ENCODE measurements around the gene MYH7B. TPM values are rescaled to one million over a fixed set of nuclear protein-coding genes. Genes with fewer than 3 reads are reported as not detected.
A peak's percentile ranks its signal among the peaks of the same experiment; 100 is the strongest.

The MYH7B gene
- total and polyA plus RNA-seq, 12 donors: 0.07 to 9.6 (median 0.45) TPM; not detected in 1

DNA sequence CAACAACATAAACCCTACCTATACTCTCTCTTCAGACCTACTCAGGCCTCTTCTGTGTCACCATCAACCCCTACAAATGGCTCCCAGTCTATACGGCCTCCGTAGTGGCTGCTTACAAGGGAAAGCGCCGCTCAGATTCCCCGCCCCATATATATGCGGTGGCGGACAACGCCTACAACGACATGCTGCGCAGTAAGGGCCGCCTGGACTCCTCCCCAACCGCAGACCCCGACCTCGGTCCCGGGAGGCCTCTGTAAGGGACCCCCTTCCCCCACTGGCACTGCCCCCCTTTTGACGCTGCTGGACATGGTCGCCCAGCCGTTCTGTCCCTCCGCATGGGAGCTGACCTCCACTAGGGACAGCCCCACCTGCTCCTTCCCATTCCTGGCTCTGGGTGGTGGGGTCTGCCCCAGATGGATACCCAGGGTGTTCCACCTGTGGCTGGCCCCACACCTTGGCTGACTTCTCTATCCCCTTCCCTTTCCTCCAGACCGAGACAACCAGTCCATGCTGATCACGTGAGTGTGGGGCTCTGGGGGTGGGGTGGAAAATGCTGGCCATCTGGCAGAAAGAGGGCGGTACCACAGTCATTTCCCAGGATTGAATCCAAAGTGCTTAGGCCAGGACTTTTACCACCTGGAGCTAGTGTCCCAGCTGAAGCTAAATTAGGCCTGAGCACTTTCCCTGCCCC, 25.0 kb downstream of the MYH7B start:
- 88 to 93% (median 92%) methylated on average over 20 to 22 of the region's 22 CpGs for WGBS, 4 donors
- Histone ChIP-seq H3K4me1 (replicated peaks in 1 of 2) (peaks cover 0 to 3% of the 10 kb centered on the region in 2 donors), H3K4me3 (no peak overlapping the region), H3K27ac (no peak overlapping the region), H3K9me3 (replicated peaks in 1 of 3) (no peaks in the 10 kb centered on the region), H3K27me3 (no peaks in the 10 kb centered on the region), H3K36me3 (replicated peaks in 1 of 2) (no peaks in the 10 kb centered on the region)
- no peak for TF ChIP-seq POLR2A (IDR thresholded peaks at IDR 0.05)
- TF ChIP-seq, protein P1, sequence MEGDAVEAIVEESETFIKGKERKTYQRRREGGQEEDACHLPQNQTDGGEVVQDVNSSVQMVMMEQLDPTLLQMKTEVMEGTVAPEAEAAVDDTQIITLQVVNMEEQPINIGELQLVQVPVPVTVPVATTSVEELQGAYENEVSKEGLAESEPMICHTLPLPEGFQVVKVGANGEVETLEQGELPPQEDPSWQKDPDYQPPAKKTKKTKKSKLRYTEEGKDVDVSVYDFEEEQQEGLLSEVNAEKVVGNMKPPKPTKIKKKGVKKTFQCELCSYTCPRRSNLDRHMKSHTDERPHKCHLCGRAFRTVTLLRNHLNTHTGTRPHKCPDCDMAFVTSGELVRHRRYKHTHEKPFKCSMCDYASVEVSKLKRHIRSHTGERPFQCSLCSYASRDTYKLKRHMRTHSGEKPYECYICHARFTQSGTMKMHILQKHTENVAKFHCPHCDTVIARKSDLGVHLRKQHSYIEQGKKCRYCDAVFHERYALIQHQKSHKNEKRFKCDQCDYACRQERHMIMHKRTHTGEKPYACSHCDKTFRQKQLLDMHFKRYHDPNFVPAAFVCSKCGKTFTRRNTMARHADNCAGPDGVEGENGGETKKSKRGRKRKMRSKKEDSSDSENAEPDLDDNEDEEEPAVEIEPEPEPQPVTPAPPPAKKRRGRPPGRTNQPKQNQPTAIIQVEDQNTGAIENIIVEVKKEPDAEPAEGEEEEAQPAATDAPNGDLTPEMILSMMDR (IDR thresholded peaks at IDR 0.05): no peak
- intact Hi-C loops (cut with DNase I): no loop called here
- DNase-seq: peak in 1 of 7 donors; percentile 7

DNA sequence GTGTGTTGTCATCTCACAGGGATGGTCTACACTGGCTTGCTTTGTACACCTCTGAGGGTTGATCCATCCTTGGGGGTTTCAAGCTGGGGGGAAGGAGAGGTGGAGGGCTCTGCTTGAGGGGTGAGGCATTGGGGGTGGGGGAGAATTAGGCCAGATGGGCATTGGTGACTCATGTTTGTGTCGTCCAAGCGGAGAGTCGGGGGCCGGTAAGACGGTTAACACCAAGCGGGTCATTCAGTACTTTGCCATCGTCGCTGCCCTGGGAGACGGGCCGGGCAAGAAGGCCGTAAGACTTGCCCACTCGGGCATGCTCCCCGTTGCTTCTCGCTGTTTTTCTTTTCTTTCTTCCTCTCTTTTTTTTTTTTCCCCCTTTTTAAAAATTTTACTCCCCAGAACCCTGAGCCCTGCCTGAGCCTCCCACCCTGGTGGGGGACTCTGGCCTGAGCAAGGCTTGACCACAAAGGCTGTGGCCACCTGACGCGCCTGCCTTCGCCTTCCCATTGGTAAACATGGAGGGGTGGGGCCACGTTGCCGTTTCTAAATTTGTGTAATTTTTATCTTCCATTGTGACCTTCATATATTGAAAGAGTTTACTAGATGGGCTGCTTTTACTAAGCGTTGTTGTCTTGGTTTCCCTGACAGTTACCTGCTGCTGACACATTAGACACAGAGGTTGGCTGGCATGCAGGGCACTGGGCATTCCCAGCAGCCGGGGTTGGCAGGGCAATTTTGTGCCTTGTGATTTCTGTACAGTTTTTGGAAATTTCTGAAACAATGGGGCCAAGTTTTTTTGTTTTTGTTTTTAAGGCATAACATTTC, 26.8 kb downstream of the MYH7B start:
- no peak for TF ChIP-seq POLR2A (IDR thresholded peaks at IDR 0.05)
- TF ChIP-seq, protein P1 (IDR thresholded peaks at IDR 0.05): no peak
- 80 to 87% (median 82%) methylated on average over 21 of the region's 21 CpGs for WGBS, 4 donors
- Histone ChIP-seq H3K9me3 (replicated peaks in 1 of 3) (no peaks in the 10 kb centered on the region), H3K4me3 (no peak overlapping the region), H3K36me3 (replicated peaks in 1 of 2) (no peaks in the 10 kb centered on the region), H3K27me3 (no peaks in the 10 kb centered on the region), H3K4me1 (replicated peaks in 1 of 2) (peaks cover 0 to 5% of the 10 kb centered on the region in 2 donors), H3K27ac (no peak overlapping the region)
- intact Hi-C loops (cut with DNase I): no loop called here
- DNase-seq: peak in 1 of 7 donors; percentile 14

DNA sequence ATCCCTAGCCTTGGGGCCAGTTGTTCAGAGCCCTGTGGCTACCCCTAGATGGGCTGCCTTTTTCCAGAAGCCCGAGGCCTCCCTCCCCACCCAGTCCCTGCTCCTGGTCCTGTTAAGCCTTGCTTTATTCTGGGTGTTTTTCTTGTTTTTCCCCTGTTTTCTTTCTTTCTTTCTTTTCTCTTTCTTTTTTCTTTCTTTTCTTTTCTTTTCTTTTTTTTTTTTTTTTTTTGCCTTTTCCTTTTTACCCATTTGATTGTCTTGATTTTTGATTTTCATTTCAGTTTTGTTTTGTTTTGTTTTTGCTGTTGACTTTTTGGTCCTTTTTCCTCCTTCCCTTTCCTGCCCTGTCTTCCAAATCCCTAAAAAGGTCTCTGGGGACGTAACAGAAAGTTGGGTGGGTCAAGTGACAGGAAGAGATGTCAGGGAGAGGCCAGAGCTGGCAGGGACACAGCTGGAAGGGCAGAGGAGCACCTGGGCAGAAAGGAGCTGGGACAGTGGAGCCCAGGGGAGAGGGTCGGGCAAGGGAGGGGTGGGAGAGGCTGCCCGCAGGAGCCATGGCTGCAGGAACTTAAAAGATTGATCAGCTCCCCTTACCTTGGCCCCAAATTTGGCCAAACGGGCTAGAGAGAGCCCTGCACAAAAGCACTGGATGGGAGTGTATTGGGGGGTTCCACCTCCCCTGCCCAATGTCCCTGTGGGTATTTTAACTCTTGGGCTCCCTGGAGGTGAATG, 27.6 kb downstream of the MYH7B start:
- no peaks in the 10 kb centered on the region for H3K9me3 ChIP-seq (replicated peaks in 1 of 3)
- H3K4me1 ChIP-seq (replicated peaks in 1 of 2): peaks cover 0 to 4% of the 10 kb centered on the region in 2 donors
- H3K36me3 ChIP-seq (replicated peaks in 1 of 2): no peaks in the 10 kb centered on the region
- no peak overlapping the region for H3K27ac ChIP-seq
- no peak for DNase-seq
- 35 to 52% (median 47%) methylated on average over 5 of the region's 5 CpGs for WGBS, 4 donors
- TF ChIP-seq, protein P1 (IDR thresholded peaks at IDR 0.05): no peak
- no peak for TF ChIP-seq POLR2A (IDR thresholded peaks at IDR 0.05)
- H3K4me3 ChIP-seq: no peak overlapping the region
- H3K27me3 ChIP-seq: no peaks in the 10 kb centered on the region
- intact Hi-C loops (cut with DNase I): no loop called here
